Activated T-cell treated with anti-CD3 and anti-CD28 coated beads, Interleukin-2, amount 50 U/mL, for 24 hours (primary cell): ENCODE results near the gene CHRNB2.

Source experiments
- DNase-seq: peaks from one replicate; pipeline ENCODE4 v3.0.0-alpha.2; 2020
- H3K27ac Mint-ChIP-seq: 2 replicates; pipeline ENCODE4 v1.8.0; 2020; ENCODE audit warnings: mild to moderate bottlenecking, mixed read lengths
- H3K27me3 Mint-ChIP-seq: 2 replicates; pipeline ENCODE4 v1.8.0; 2020; ENCODE audit warnings: mixed read lengths
- H3K36me3 Mint-ChIP-seq: 2 replicates; pipeline ENCODE4 v1.8.0; 2020; ENCODE audit warnings: low read depth, mixed read lengths
- H3K4me1 Mint-ChIP-seq: 2 replicates; pipeline ENCODE4 v1.8.0; 2020; ENCODE audit warnings: low read depth, mixed read lengths
- H3K4me3 Mint-ChIP-seq: 2 replicates; pipeline ENCODE4 v1.8.0; 2020; ENCODE audit warnings: mild to moderate bottlenecking, moderate library complexity, mixed read lengths
- H3K9me3 Mint-ChIP-seq: 2 replicates; pipeline ENCODE4 v1.8.0; 2020; ENCODE audit warnings: mixed read lengths

The CHRNB2 gene

GRCh38 chr1:154583773-154584172, 16.2 kb downstream of the CHRNB2 start:
- H3K36me3 Mint-ChIP-seq: peaks cover 100% of the 10 kb centered on the region
- H3K27ac Mint-ChIP-seq: peak overlapping the region; percentile 77
- no peaks in the 10 kb centered on the region for H3K27me3 Mint-ChIP-seq
- no peaks in the 10 kb centered on the region for H3K9me3 Mint-ChIP-seq
- DNase-seq: no peak
- no peak overlapping the region for H3K4me3 Mint-ChIP-seq
- H3K4me1 Mint-ChIP-seq: no peaks in the 10 kb centered on the region

GRCh38 chr1:154584267-154584994, 16.9 kb downstream of the CHRNB2 start:
- no peak for DNase-seq
- peak overlapping the region; percentile 77 for H3K27ac Mint-ChIP-seq
- H3K9me3 Mint-ChIP-seq: no peaks in the 10 kb centered on the region
- H3K27me3 Mint-ChIP-seq: no peaks in the 10 kb centered on the region
- H3K4me3 Mint-ChIP-seq: no peak overlapping the region
- H3K36me3 Mint-ChIP-seq: peaks cover 100% of the 10 kb centered on the region
- no peaks in the 10 kb centered on the region for H3K4me1 Mint-ChIP-seq

DNA sequence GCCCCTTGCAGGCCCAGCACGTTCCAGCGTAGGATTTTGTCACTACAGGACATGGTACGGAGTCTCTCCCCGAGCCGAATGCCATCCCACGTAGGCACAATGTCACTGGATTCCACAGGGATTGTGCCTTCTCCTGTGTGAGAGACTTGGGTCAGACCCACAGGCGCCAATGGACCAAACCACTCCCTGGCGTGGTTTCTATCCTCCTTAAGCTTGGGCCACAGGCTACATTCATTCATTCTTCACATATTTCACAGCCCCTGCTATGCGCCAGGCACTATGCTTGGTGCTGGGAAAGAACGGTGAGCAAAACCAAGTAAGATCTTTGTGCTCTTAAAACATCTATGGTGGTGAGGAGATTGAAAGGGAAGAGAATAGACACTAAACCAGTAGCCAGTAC, 18.7 kb downstream of the CHRNB2 start:
- Mint-ChIP-seq H3K9me3 (no peaks in the 10 kb centered on the region), H3K4me1 (peaks cover 11% of the 10 kb centered on the region), H3K4me3 (no peak overlapping the region), H3K27ac (no peak overlapping the region), H3K36me3 (peaks cover 100% of the 10 kb centered on the region), H3K27me3 (no peaks in the 10 kb centered on the region)
- no peak for DNase-seq

- peaks cover 100% of the 10 kb centered on the region for H3K36me3 Mint-ChIP-seq
- H3K4me3 Mint-ChIP-seq: no peak overlapping the region
- no peaks in the 10 kb centered on the region for H3K9me3 Mint-ChIP-seq
- no peak for DNase-seq
- H3K27ac Mint-ChIP-seq: peak overlapping the region; percentile 6
- no peaks in the 10 kb centered on the region for H3K27me3 Mint-ChIP-seq
- H3K4me1 Mint-ChIP-seq: peaks cover 11% of the 10 kb centered on the region
These were observed 19.1 kb downstream of the CHRNB2 start for GRCh38 chr1:154586641-154587040.

DNA sequence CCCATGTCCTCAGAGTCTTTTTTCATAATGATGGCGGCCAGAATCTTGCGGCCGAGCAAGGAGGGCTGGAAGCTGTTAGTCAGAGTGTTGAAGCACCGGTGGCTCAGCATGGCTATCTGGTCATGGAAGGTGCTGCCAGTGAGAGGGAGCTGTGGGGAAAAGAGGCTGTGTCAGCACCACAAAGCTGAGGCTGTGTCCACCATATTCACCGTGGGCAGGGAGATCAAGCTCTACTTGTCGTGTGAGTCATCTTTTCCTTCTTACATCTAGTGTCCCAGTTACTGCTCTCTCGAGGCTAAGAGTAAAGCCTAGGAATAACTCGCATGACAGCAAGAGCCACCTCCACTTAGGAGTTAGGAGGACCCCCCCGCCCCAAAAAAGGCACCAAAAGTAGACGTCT, 22.2 kb downstream of the CHRNB2 start:
- no peaks in the 10 kb centered on the region for H3K27me3 Mint-ChIP-seq
- no peaks in the 10 kb centered on the region for H3K9me3 Mint-ChIP-seq
- H3K4me1 Mint-ChIP-seq: peaks cover 12% of the 10 kb centered on the region
- H3K36me3 Mint-ChIP-seq: peaks cover 100% of the 10 kb centered on the region
- H3K27ac Mint-ChIP-seq: peak overlapping the region; percentile 79
- no peak for DNase-seq
- no peak overlapping the region for H3K4me3 Mint-ChIP-seq

GRCh38 chr1:154590756-154591155, 23.2 kb downstream of the CHRNB2 start:
- Mint-ChIP-seq H3K9me3 (no peaks in the 10 kb centered on the region), H3K27ac (peak overlapping the region; percentile 64), H3K4me1 (peaks cover 12% of the 10 kb centered on the region), H3K27me3 (no peaks in the 10 kb centered on the region), H3K36me3 (peaks cover 97% of the 10 kb centered on the region), H3K4me3 (no peak overlapping the region)
- no peak for DNase-seq

DNA sequence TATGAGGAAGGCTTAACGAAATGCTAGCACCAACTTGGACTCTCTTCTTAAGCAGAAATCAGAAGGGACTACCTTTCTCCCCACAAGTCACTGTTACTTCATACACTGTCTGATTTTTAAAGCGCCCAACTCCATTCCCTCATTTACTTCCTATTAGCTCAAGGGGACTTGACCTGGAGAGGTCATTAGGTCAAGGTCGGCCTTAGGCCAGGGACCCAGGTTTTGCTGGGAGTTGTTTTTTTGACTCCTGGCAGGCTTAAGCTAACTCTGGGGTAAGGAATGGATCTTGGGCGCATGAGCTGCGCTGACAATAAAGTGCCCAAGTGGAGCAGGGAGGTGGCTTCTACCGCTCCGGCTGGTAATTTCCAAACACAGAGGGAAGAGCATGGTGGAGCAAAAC, 23.6 kb downstream of the CHRNB2 start:
- peaks cover 97% of the 10 kb centered on the region for H3K36me3 Mint-ChIP-seq
- no peaks in the 10 kb centered on the region for H3K27me3 Mint-ChIP-seq
- peaks cover 12% of the 10 kb centered on the region for H3K4me1 Mint-ChIP-seq
- no peak overlapping the region for H3K4me3 Mint-ChIP-seq
- no peak for DNase-seq
- peak overlapping the region; percentile 64 for H3K27ac Mint-ChIP-seq
- no peaks in the 10 kb centered on the region for H3K9me3 Mint-ChIP-seq

GRCh38 chr1:154593390-154593789, 25.8 kb downstream of the CHRNB2 start:
- Mint-ChIP-seq H3K36me3 (peaks cover 97% of the 10 kb centered on the region), H3K27me3 (no peaks in the 10 kb centered on the region), H3K27ac (peak overlapping the region; percentile 28), H3K9me3 (no peaks in the 10 kb centered on the region), H3K4me1 (peaks cover 14% of the 10 kb centered on the region), H3K4me3 (no peak overlapping the region)
- DNase-seq: no peak

GRCh38 chr1:154594811-154595210, 27.2 kb downstream of the CHRNB2 start:
- Mint-ChIP-seq H3K4me1 (peaks cover 27% of the 10 kb centered on the region), H3K36me3 (peaks cover 97% of the 10 kb centered on the region), H3K9me3 (no peaks in the 10 kb centered on the region), H3K27me3 (no peaks in the 10 kb centered on the region), H3K27ac (peak overlapping the region; percentile 40), H3K4me3 (no peak overlapping the region)
- no peak for DNase-seq

- H3K4me3 Mint-ChIP-seq: no peak overlapping the region
- H3K9me3 Mint-ChIP-seq: no peaks in the 10 kb centered on the region
- DNase-seq: no peak
- H3K36me3 Mint-ChIP-seq: peaks cover 96% of the 10 kb centered on the region
- peak overlapping the region; percentile 18 for H3K27ac Mint-ChIP-seq
- peaks cover 28% of the 10 kb centered on the region for H3K4me1 Mint-ChIP-seq
- H3K27me3 Mint-ChIP-seq: no peaks in the 10 kb centered on the region
These were observed 28.0 kb downstream of the CHRNB2 start for GRCh38 chr1:154595621-154596020.

DNA sequence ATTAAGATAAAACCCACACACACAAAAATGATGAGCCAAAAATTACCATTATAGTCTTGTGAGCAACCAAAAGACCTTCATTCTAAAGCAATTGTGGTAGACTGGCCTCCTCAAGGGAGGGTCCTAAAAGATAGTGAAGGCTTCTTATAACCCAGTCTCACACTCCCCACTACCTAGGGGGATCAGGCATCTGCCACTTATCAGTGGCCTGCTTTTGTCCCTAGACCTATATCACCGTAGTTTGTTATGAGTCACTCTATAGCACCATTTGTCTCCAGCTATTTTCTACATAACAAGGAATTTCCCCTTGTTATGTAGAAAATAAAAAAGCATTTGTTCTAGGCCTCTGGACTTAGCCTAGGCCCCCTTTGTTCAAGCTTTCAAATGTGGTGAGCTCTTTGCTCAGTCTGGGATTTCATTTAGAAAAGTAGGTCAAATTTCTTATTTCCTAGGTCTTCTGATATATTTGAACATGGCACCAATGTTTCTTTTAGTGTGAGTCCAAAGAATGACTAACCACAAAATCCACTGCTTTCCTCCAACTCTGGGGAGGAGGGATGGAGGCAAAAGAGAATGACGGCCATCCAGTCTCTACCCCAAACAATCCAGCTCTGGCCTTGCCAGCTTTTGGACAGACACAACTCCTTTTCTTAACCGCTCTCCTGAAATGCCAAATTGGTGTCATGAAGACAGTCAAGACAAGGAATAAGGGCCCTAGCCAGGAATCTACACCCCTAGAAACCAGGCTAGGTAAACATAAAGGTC, 31.5 kb downstream of the CHRNB2 start:
- no peak overlapping the region for H3K4me3 Mint-ChIP-seq
- no peaks in the 10 kb centered on the region for H3K9me3 Mint-ChIP-seq
- no peaks in the 10 kb centered on the region for H3K27me3 Mint-ChIP-seq
- peaks cover 94% of the 10 kb centered on the region for H3K36me3 Mint-ChIP-seq
- peak overlapping the region; percentile 88 for H3K27ac Mint-ChIP-seq
- no peak for DNase-seq
- H3K4me1 Mint-ChIP-seq: peaks cover 55% of the 10 kb centered on the region

- Mint-ChIP-seq H3K27ac (peak overlapping the region; percentile 88), H3K36me3 (peaks cover 94% of the 10 kb centered on the region), H3K27me3 (no peaks in the 10 kb centered on the region), H3K9me3 (no peaks in the 10 kb centered on the region), H3K4me1 (peaks cover 61% of the 10 kb centered on the region), H3K4me3 (no peak overlapping the region)
- DNase-seq: no peak
These were observed 32.1 kb downstream of the CHRNB2 start for GRCh38 chr1:154599658-154600057.

GRCh38 chr1:154603317-154603716, 35.7 kb downstream of the CHRNB2 start:
- Mint-ChIP-seq H3K4me3 (no peak overlapping the region), H3K9me3 (no peaks in the 10 kb centered on the region), H3K36me3 (peaks cover 90% of the 10 kb centered on the region), H3K4me1 (peaks cover 82% of the 10 kb centered on the region), H3K27me3 (no peaks in the 10 kb centered on the region), H3K27ac (peak overlapping the region; percentile 88)
- no peak for DNase-seq

- H3K9me3 Mint-ChIP-seq: no peaks in the 10 kb centered on the region
- H3K27ac Mint-ChIP-seq: peak overlapping the region; percentile 88
- H3K4me3 Mint-ChIP-seq: peak overlapping the region; percentile 91
- H3K4me1 Mint-ChIP-seq: peaks cover 84% of the 10 kb centered on the region
- peaks cover 72% of the 10 kb centered on the region for H3K36me3 Mint-ChIP-seq
- H3K27me3 Mint-ChIP-seq: no peaks in the 10 kb centered on the region
- DNase-seq: no peak
These were observed 38.0 kb downstream of the CHRNB2 start for GRCh38 chr1:154605534-154605933.

GRCh38 chr1:154607106-154607608, 39.6 kb downstream of the CHRNB2 start:
- H3K4me3 Mint-ChIP-seq: peak overlapping the region; percentile 91
- peaks cover 60% of the 10 kb centered on the region for H3K36me3 Mint-ChIP-seq
- no peak for DNase-seq
- H3K27ac Mint-ChIP-seq: peak overlapping the region; percentile 98
- H3K27me3 Mint-ChIP-seq: no peaks in the 10 kb centered on the region
- H3K4me1 Mint-ChIP-seq: peaks cover 82% of the 10 kb centered on the region
- H3K9me3 Mint-ChIP-seq: no peaks in the 10 kb centered on the region
